GM21576 (cell line): ENCODE data around the gene CXCL17.
A peak's percentile ranks its signal among the peaks of the same experiment; 100 is the strongest.

Experiments used
- ATAC-seq: cut with Tn5 transposase; IDR thresholded peaks from one replicate; pipeline ENCODE4 v1.9.1; 2021; ENCODE audit warnings: mild to moderate bottlenecking, moderate library complexity; ENCODE audit not compliant: unreplicated experiment

The CXCL17 gene

DNA sequence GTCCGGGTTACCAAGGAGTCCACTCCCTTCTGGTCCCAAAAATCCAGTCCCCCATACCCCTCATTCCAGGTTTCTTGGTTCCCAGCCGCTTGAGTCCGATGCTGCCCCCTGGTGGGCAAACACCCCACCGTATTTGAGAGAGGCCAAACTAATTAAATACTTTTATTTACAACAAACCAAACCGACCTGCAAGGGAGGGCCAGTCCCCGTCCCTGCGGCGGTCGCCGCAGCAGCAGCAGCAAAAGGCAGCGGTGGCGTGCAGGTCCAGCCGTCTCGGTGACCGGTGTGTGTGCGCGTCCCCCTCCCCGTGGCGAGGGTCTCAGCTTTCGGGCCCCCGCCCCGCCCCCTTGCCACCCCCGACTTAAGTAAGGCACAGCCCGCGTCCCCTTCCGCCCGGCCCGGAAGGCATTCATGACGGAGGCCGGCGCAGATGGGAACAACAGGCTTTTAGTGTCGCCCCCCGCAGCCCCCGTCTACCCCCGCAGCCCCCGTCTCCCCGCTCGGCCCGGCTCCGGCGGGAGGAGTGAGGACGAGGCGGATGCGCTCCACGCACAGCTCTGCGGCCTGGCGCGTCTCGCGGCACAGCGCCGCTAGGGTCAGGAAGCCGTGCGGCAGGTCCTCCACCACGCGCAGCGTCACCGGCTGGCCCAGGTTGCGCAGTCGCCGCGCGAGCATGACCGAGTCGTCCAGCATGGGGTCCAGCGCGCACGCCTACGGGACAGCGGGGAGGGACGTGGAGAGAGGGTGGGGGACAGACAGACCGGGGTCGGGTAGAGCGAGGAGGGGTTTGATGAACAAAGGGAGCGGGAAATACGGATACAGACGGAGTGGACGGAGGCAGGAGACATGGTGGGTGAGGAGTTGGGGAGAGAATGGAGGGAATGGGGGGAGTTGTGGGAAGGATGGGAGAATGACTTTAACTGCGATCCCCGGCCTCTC lies 41.1 kb downstream of the CXCL17 start:
- ATAC-seq, result no peak

GRCh38 chr19:42400404-42400803 lies 42.3 kb downstream of the CXCL17 start:
- ATAC-seq, result no peak

DNA sequence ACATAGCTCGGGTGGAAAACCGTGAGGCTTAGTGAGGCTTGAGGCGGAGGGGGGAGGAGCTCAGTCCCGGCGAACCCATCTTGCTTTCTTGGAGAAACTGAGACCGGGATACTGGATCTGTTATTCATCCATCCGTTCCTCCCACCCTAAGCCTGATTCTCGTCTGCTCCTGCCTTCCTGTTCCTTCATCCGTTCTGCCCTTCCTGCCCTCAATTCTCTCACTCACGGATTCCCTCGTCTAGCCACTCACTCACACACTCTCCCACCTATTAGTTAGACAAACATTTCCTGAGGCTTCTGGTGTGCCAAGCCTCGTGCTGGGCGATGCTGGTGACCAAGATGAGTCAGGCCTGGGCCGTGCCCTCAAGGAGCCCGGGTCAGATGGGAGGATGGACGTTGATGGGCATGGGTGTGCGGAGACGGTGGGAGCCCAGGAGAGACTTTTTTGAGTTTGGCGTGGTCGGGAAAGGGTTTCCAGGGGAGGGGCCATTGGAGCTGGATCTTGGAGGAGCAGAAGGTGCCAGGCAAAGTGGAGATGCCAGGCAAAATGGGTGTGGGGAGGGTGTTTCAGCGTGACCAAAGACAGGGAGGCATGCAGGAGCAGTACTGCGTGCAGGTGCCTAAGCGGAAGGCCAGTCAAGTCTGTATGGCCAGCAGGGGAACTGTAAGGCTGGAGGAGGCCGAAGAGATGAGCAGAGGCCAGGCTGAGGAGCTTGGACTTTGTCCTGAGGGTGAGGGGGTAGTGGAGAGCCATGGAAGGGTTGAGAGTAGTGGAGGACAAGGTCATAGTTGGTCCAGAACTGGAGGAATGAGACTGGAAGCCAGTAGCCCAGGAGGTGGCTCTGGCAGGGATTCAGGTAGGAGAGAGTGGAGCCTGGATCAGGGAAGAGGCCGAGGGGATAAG lies 45.2 kb downstream of the CXCL17 start:
- ATAC-seq, result no peak

DNA sequence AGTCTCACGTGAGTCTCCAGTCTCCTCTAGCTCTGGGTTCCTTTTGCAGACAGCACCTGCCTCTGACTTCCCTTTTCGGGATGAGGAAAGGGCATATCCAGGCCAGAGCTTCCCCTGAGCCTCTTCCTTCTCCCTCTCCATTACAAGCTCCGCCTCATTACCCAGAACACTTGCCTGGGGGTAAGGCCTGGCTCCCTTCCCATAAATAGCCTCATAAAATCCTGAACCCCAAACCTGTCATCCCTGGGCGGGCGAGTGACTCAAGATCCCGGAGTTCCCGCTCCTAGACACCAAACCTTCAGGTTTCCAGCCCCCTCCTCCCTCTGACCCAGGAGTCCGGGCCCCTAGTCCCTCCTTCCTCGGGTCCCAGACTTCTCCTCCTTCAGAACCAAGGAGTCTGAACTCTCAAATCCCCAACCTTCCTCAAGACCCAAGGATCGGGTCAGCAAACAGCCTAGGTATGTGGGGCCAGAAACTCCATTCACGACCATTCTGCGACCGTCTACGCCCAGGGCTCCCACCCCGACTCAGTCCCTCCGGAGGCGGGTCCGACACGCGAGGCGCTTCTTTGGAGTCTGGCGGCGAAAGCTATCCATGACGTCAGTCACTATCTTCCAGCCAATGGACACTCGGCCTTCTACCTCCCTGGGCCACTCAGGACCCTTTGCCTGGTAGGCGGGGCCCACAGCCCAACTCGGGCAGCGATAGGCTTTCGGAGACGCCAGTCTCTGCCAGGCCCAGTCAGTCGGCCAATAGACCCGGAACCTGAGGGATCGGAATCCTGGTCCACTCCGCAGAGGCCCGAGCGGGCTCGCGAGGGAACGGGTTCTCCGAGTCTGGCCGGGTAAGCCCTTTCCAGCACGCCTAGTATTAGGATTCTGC lies 46.1 kb downstream of the CXCL17 start:
- peak; percentile 95 for ATAC-seq

GRCh38 chr19:42394751-42395150 lies 48.0 kb downstream of the CXCL17 start:
- no peak for ATAC-seq

DNA sequence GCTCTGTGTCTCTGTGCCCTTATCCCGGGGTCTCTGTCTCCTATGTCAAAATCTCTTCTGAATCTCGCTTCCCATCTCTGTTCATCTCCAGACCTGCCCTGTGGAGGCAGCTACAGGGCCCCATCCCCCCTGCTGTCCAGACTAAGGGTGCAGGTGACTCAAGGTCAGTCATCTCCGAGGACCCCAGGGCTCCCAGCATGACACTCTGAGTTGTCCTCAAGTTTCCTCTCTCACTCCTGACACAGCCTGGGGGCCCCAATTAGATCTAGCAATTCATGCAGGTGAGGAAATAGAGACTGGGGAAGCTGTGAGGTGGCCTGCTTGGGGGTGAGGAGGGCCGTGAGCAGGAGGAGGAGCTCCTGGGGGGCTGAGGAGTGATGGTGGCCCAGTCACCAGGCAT lies 50.6 kb downstream of the CXCL17 start:
- ATAC-seq, result no peak

DNA sequence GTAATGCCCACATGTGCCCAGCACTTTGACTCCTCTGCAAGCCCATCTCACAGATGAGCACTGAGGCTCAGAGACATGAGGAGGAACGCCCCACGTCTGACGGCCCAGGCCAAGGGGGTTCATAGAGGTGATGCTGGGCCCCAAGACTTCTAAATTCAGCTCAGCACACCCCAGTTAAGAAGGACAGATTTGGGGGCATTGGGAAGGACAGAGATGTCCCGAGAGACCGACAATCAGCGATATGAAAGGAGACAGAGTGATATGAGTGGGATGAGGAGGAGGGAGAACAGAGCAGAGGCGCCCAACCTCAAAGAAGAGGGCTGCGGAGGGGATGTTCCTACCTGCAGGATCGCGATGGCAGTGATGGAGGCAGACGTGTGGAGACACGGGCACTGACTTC lies 52.8 kb downstream of the CXCL17 start, which contains the start of gene CNFN:
TSS of gene CNFN (minus strand) at position 399 of the 400 bp plus-strand sequence. CDS start 1,260 bp downstream, outside the sequence.
- ATAC-seq, result no peak

DNA sequence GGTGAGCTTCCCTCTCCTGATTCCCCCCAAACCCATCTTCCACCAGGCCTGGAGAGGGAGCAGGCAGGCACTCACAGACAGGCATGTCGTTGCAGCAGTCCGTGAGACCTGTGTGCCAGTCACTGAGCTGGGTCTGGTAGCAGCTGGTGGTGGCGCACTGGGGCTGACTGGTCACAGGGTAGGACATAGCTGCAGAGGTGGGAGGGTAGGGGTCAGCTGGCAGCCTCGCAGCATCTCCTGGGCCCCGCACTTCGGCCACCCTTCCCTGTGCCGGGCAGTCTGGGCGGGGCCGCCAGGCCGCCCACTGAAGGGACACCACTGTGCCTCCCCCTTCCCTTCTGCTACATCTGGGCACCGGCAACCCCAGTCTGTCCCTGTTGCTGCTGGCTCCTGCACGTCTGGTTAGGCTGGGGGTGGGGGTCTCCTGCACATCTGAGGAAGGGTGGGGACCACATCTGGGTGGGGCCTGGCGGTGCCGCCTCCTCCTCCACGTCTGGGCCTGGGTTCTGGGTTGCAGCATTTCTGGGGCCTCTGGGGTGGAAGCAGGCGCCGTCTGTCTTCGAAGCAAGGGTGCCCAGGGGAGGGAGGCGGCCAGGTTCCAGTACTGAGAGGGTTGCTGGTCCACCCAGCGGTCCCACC lies 53.8 kb downstream of the CXCL17 start:
- no peak for ATAC-seq

GRCh38 chr19:42386974-42387707 lies 55.6 kb downstream of the CXCL17 start:
- ATAC-seq, result no peak

DNA sequence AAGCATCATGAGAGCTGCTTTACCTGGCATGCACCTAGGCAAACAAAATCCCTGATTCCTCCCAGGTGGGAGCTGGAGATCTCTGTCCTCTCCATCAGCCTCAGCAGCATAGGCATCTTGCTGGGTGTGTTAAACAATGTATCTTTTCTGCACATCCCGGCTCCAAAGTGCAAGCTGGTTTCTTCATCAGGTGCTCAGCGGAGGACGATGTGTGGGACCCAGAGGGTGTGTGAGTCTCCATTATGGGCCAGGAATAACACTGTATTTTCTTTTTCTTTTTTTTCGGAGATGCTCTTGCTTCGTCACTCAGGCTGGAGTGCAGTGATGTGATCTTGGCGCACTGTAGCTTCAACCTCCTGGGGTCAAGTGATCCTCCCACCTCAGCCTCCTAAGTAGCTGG lies 62.6 kb downstream of the CXCL17 start:
- ATAC-seq, result no peak
